HG03558 (cell line): ENCODE measurements around the gene MRPL24.
"Not testable (repeated sequence)": the region's sequence is repeated elsewhere in the genome, so short reads cannot be mapped to it uniquely, and the experiment has no call there.

Experiments used
- ATAC-seq: cut with Tn5 transposase; IDR thresholded peaks from one replicate; pipeline ENCODE4 v1.9.1; 2021; ENCODE audit warnings: moderate number of reproducible peaks; ENCODE audit not compliant: unreplicated experiment; ENCODE audit errors: extremely low read depth

The MRPL24 gene

DNA sequence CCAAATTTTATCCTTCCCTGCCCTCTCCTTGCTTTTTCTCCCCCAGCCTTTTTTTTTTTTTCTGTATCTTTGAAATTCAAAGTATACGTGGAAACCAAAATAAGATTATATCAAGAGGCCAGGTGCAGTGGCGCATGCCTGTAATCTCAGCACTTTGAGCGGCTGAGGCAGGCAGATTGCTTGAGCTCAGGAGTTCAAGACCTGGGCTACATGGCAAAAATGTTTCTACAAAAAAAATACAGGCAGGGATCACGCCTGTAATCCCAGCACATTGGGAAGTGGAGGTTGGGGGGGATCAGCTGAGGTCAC is 19.9 kb upstream of the MRPL24 start:
- no peak for ATAC-seq

- no peak for ATAC-seq
Observed at GRCh38 chr1:156760092-156760795, 19.4 kb upstream of the MRPL24 start.

DNA sequence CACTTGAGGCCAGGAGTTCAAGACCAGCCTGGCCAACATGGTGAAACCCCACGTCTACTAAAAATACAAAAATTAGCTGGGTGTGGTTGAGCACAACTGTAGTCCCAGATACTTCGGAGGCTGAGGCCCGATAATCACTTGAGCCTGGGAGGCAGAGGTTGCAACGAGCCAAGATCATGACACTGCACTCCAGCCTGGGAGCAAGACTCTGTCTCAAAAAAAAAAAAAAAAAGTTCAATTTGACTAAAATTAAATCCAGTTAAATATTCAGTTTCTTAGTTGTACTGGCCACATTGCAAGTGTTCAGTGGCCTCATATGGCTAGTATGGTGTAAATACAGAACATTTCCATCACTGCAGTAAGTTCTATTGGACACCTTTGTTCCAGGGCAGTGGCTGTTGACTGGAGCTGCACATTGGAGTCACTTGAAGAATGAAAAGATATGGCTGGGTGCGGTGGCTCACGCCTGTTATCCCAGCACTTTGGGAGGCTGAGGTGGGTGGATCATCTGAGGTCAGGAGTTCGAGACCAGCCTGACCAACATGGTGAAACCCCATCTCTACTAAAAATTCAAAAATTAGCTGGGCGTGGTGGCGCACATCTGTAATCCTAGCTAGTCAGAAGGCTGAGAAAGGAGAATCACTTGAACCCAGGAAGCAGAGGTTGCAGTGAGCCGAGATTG is 16.8 kb upstream of the MRPL24 start:
- ATAC-seq, result not testable (repeated sequence)

- ATAC-seq, result no peak
Observed at GRCh38 chr1:156756355-156756754, 15.5 kb upstream of the MRPL24 start.

- ATAC-seq, result no peak
Observed at GRCh38 chr1:156755527-156755950, 14.7 kb upstream of the MRPL24 start.

DNA sequence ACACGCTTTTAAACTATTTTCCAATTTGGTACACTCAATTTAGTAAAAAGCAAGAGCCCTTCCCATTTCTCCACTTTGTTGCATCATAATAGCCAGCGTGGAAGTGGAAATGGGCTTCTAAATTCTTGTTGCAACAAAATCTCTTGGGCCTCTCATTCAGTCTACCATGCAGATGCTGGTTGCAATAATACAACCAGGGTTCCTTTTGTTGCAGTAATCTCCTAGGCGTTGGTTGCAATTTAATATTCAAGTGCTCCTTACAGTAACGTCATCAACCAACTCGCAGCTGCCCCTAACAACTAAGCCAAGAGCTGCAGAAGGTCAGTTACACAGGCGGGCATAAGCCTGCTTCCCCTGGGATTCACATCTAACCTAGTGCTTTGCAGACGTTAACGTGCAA is 13.3 kb upstream of the MRPL24 start:
- no peak for ATAC-seq

DNA sequence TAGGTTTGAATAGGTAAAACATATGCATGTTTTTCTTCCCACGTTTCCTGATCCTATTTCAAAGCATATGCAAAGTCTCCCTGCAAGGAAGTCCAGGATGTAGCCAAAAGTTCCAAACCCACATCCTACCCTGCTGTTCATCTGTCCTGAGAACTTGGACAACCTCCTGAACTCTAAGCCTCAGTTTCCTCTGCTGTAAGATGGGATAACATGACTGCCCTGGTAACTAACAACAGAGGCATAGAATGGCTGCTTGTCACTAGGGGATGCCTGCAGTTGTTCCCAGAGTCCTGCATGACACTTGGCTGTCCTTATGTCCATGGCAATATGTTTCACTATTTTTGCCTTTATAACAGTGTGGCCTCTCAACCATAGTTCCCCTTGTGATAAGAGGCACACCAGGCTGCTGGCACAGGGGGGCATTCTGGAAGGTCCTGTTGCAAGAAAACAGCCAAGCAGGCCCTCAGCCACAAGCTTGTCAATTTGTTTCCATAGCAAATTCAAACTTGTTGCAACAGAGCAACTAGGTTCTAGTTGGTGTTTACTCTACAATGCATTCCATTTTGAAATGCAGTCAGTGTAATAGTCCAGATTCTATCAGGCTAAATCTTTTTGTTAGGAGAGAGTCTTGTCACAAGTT is 12.1 kb upstream of the MRPL24 start:
- no peak for ATAC-seq

GRCh38 chr1:156751757-156752481 is 11.0 kb upstream of the MRPL24 start:
- peak; percentile 54 for ATAC-seq

- peak; percentile 2 for ATAC-seq
Observed at GRCh38 chr1:156751451-156751756, 10.5 kb upstream of the MRPL24 start, which contains the start of gene HDGF. TSS of gene HDGF (minus strand) at chr1:156751675. CDS start at chr1:156751429, 246 bp downstream.

DNA sequence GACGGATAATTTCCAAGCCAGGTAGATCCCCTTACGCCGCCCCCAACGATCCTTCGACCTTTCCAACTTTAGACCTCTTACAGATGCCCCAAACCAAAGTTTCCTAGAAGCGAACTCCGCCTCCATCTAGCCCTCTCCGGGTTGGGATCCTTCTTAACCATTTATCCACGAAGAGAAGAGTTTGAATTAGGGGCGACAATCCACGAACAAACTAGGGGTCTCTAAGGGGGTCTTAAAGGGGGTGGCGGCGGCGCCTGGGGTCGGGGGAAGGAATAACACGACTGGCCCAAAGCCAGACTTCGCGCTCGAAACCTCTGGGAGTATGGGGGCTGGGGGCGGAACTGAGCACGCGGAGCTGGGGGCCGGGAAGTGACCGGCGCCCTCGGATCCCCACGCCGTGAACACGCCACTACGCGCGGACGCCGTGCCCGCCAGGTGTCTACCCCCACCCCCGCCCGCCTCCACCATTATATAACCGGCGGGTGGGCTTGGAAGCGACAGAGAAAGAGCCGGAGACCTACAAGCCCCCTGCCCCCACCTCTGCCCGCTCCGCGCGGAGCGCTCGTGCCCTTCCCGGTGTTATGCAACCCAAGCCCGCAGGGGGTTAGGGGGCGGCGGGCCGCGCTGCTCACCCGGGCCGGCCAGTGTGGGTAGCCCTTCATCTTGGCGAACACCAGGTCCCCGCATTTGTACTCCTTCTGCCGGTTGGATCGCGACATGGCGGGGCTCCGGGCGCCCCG is 10.0 kb upstream of the MRPL24 start:
- no peak for ATAC-seq

DNA sequence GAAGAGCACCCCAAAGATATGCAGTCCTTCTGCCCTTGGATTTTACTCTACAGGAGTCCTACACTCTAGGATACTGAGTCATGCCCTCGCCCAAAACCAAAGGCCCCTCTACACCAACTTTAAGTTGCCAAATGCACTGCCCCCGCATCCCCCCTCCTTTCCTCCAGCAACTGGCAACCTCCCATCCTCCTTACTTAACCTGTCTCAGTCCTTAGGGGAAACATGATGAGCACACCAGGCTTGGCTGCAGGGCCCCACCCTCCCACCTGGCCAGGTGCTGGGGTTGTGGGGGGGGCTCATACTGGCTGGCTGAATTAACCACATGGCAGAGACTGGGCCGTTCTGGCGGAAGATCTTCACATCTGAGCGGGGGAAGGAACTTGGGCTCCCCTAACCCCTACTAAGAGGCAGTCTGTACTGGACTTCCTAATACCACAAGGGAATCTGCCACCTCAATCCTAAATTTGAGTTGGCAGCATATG is 9.3 kb upstream of the MRPL24 start:
- no peak for ATAC-seq

GRCh38 chr1:156749419-156750118 is 8.7 kb upstream of the MRPL24 start:
- ATAC-seq, result no peak

- ATAC-seq, result no peak
Observed at GRCh38 chr1:156748670-156749418, 8.0 kb upstream of the MRPL24 start.

GRCh38 chr1:156747742-156748669 is 7.1 kb upstream of the MRPL24 start:
- ATAC-seq, result no peak

GRCh38 chr1:156746728-156747631 is 6.1 kb upstream of the MRPL24 start:
- ATAC-seq, result no peak

- no peak for ATAC-seq
Observed at GRCh38 chr1:156746406-156746727, 5.5 kb upstream of the MRPL24 start.

DNA sequence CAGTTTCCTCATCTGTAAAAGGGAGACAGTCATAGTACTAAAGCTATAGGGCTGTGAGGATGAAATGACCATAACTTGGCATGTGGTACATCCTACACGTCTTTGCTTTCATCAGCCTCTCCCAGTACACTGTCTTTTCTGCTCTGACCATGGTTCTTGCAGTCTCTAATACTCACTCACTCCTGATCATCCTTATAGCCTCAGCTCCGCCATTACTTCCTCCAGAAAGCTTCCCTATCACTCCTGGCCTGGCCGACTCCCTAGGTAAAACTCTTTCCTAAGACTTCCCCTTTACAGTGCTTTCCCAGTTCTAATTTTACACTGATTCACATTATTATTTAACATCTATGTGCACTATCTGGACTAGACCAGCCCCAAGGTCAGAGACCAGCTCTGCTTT is 5.0 kb upstream of the MRPL24 start:
- no peak for ATAC-seq
